HCT116 (cell line): ENCODE measurements around the gene ART3. TPM values are rescaled to one million over a fixed set of nuclear protein-coding genes. Genes with fewer than 3 reads are reported as not detected.

Source experiments
- ATAC-seq: fragments of 200-7000 bp; cut with Tn5 transposase; 2 replicates; pipeline ENCODE4 v1.9.1; 2020; ENCODE audit warnings: mild to moderate bottlenecking, moderate library complexity
- BruUV-seq: library from RNA; stranded (reverse); fragments of 400-500 nt; replicated peaks from 2 replicates; lab custom pipeline; 2021; lab: Mats Ljungman, UMichigan
- CTCF ChIA-PET: fragments of 300-600 bp; sonication (Branson Sonifier 250); formaldehyde crosslinking; loops from one replicate; lab custom pipeline; 2021; ENCODE audit warnings: antibody characterized with exemption; lab: Charles Lee
- POLR2A ChIA-PET: fragments of 300-600, 350-600 bp; sonication (Branson Sonifier 250); formaldehyde crosslinking; loops from one replicate; lab custom pipeline; 2021; ENCODE audit warnings: antibody characterized with exemption; lab: Charles Lee
- RAD21 ChIA-PET, 2 experiments: fragments of 300-600 bp; sonication (Branson Sonifier 250); formaldehyde crosslinking; loops; one replicate each; lab custom pipeline; 2023; ENCODE audit warnings: low total read pairs in 2 of 2; ENCODE audit not compliant: uncharacterized antibody in 2 of 2, unreplicated experiment in 2 of 2, low non-redundant PET in 1 of 2; lab: Charles Lee
- DNase-seq: peaks from one replicate; pipeline ENCODE4 v3.0.0-alpha.2; 2010; ENCODE audit warnings: low read depth, low spot score
- H2AFZ ChIP-seq: fragments of 200-600 bp; shearing (Covaris generic), sonication (generic); 2 replicates; pipeline ENCODE4 v1.6.1; 2017; ENCODE audit warnings: low read depth, mixed run types, mixed read lengths, antibody characterized with exemption, low read length; ENCODE audit not compliant: poor library complexity, severe bottlenecking
- H3K27ac ChIP-seq: 2 replicates; pipeline ENCODE4 v1.5.1; 2012; ENCODE audit warnings: low read depth, low read length
- H3K27me3 ChIP-seq: fragments of 200-600 bp; sonication (generic); 2 replicates; pipeline ENCODE4 v1.6.1; 2016; ENCODE audit warnings: mixed run types, low read length, mixed read lengths; ENCODE audit not compliant: insufficient read depth
- H3K36me3 ChIP-seq, 2 experiments: fragments of 200-500 bp in 1 of 2; fragments of 200-600 bp in 1 of 2; sonication (Bioruptor generic) in 1 of 2; sonication (generic) in 1 of 2; 2 replicates each; pipeline versions ENCODE4 v1.5.1 to v1.6.1; 2014 to 2016; ENCODE audit warnings: low read length in 2 of 2, inconsistent platforms in 1 of 2, mixed read lengths in 1 of 2, mixed run types in 1 of 2; ENCODE audit not compliant: insufficient read depth in 2 of 2, control insufficient read depth in 1 of 2
- H3K4me1 ChIP-seq, 2 experiments: fragments of 200-600 bp in 1 of 2; sonication (generic) in 1 of 2; 2 replicates each; pipeline versions ENCODE4 v1.5.1 to v1.6.1; 2012 to 2017; ENCODE audit warnings: low read length in 2 of 2, inconsistent platforms in 1 of 2, mild to moderate bottlenecking in 1 of 2, mixed read lengths in 1 of 2, mixed run types in 1 of 2, moderate library complexity in 1 of 2; ENCODE audit not compliant: insufficient read depth in 2 of 2, control insufficient read depth in 1 of 2
- H3K4me2 ChIP-seq: fragments of 200-600 bp; sonication (generic); 2 replicates; pipeline ENCODE4 v1.6.1; 2017; ENCODE audit warnings: mixed run types, low read length, mixed read lengths
- H3K4me3 ChIP-seq, 2 experiments: fragments of 200-600 bp in 1 of 2; sonication (generic) in 1 of 2; replicated peaks in 1 of 2; 2 replicates each; pipeline ENCODE4 v1.5.1; 2011 to 2016; ENCODE audit warnings: low read length in 2 of 2, control low read depth in 1 of 2, low read depth in 1 of 2, mild to moderate bottlenecking in 1 of 2, mixed read lengths in 1 of 2, mixed run types in 1 of 2
- H3K79me2 ChIP-seq: fragments of 200-600 bp; sonication (generic); 2 replicates; pipeline ENCODE4 v1.6.1; 2017; ENCODE audit warnings: mild to moderate bottlenecking, mixed run types, low read length, moderate library complexity, mixed read lengths; ENCODE audit not compliant: insufficient read depth
- H3K9ac ChIP-seq: fragments of 200-600 bp; sonication (generic); 2 replicates; pipeline ENCODE4 v1.6.1; 2016; ENCODE audit warnings: low read length, mixed read lengths
- H3K9me2 ChIP-seq: fragments of 200-600 bp; sonication (generic), shearing (Covaris generic); 2 replicates; pipeline ENCODE4 v1.6.1; 2017; ENCODE audit warnings: mixed run types, mild to moderate bottlenecking, moderate library complexity; ENCODE audit not compliant: insufficient read depth
- H3K9me3 ChIP-seq, 2 experiments: fragments of 200-500 bp in 1 of 2; fragments of 200-600 bp in 1 of 2; sonication (Bioruptor generic) in 1 of 2; sonication (generic) in 1 of 2; 2 replicates each; pipeline ENCODE4 v1.6.1; 2014 to 2017; ENCODE audit warnings: low read length in 2 of 2, mixed read lengths in 2 of 2, inconsistent platforms in 1 of 2, low read depth in 1 of 2, mild to moderate bottlenecking in 1 of 2, mixed run types in 1 of 2, moderate library complexity in 1 of 2; ENCODE audit not compliant: control insufficient read depth in 1 of 2, insufficient read depth in 1 of 2
- H4K20me1 ChIP-seq: fragments of 200-600 bp; sonication (generic), shearing (Covaris generic); 2 replicates; pipeline ENCODE4 v1.6.1; 2017; ENCODE audit warnings: mixed run types, mild to moderate bottlenecking, moderate library complexity; ENCODE audit not compliant: insufficient read depth
- CBX3 ChIP-seq: IDR thresholded peaks from 2 replicates; pipeline ENCODE4 v1.6.1; 2012; ENCODE audit warnings: low read depth
- ELF1 ChIP-seq: IDR thresholded peaks from 2 replicates; pipeline ENCODE4 v1.6.1; 2012; ENCODE audit warnings: low read depth, borderline replicate concordance
- JUND ChIP-seq: IDR thresholded peaks from 2 replicates; pipeline ENCODE4 v1.6.1; 2012
- intact Hi-C: fragments of 100-400 bp; cut with micrococcal nuclease; formaldehyde crosslinking; loops from 2 replicates; pipeline ENCODE4 v1.10.0; 2022
- total RNA-seq: library from RNA; stranded (reverse); gene quantifications from one replicate; pipeline ENCODE4 v1.2.1, GENCODE V29; 2021; ENCODE audit not compliant: unreplicated experiment
- TF ChIP-seq, protein P1 (sequence below): IDR thresholded peaks from 2 replicates; pipeline ENCODE4 v1.6.1; 2011; ENCODE audit warnings: mild to moderate bottlenecking, low read length, moderate library complexity; ENCODE audit not compliant: insufficient replicate concordance; ENCODE audit errors: extremely low read depth
- TF ChIP-seq, protein P2 (sequence below): IDR thresholded peaks from 2 replicates; pipeline ENCODE4 v1.6.1; 2012; ENCODE audit warnings: low read depth

ART3 gene
- total RNA-seq, 1 experiment from 2014 or later: not detected

DNA sequence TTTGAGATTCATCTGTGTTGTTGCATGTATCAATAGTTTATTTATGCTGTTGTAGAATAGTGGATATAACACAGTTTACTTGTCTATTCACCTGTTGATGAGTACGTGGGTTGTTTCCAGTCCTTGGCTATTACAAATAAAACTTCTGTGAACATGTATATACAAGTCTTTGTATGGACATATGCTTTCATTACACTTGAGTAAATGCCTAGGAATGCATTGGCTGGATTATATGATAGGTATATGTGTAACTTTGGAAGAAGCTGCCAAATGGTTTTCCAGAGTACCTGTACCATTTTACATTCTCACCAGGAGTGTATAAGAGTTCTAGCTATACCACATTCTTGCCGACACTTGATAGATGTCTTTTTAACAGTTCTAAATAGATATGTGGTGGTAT is 16.5 kb downstream of the ART3 start:
- TF ChIP-seq, protein P1, sequence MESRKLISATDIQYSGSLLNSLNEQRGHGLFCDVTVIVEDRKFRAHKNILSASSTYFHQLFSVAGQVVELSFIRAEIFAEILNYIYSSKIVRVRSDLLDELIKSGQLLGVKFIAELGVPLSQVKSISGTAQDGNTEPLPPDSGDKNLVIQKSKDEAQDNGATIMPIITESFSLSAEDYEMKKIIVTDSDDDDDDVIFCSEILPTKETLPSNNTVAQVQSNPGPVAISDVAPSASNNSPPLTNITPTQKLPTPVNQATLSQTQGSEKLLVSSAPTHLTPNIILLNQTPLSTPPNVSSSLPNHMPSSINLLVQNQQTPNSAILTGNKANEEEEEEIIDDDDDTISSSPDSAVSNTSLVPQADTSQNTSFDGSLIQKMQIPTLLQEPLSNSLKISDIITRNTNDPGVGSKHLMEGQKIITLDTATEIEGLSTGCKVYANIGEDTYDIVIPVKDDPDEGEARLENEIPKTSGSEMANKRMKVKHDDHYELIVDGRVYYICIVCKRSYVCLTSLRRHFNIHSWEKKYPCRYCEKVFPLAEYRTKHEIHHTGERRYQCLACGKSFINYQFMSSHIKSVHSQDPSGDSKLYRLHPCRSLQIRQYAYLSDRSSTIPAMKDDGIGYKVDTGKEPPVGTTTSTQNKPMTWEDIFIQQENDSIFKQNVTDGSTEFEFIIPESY: no peak
- TF ChIP-seq CBX3 (no peak), JUND (no peak)
- ChIA-PET CTCF (interaction anchor here (0.6 to 1.7 kb wide), 2 partner anchors 95 to 175 kb away, joined by 4 to 6 read pairs; no protein-coding TSS in a partner anchor), RAD21 (no interaction called here), POLR2A (interaction anchor here (0.6 kb wide), 1 partner anchor 18 kb away, joined by 3 read pairs; no protein-coding TSS in a partner anchor)
- DNase-seq: no peak
- no peaks in the 10 kb centered on the region for H4K20me1 ChIP-seq
- intact Hi-C loops: no loop called here
- no peak for ATAC-seq
- no peak overlapping the region for H3K27ac ChIP-seq
- no peaks in the 10 kb centered on the region for H3K27me3 ChIP-seq
- peaks cover 3 to 11% of the 10 kb centered on the region in 2 experiments; a peak in 3 of 4 replicates for H3K4me1 ChIP-seq
- no peaks in the 10 kb centered on the region for H3K9me2 ChIP-seq
- no peak overlapping the region for H2AFZ ChIP-seq
- H3K4me2 ChIP-seq: no peak overlapping the region
- H3K79me2 ChIP-seq: no peaks in the 10 kb centered on the region
- H3K9me3 ChIP-seq: no peaks in the 10 kb centered on the region
- H3K36me3 ChIP-seq: no peaks in the 10 kb centered on the region
- BruUV-seq: no TSS peak
- no peak overlapping the region for H3K4me3 ChIP-seq
- no peak overlapping the region for H3K9ac ChIP-seq

DNA sequence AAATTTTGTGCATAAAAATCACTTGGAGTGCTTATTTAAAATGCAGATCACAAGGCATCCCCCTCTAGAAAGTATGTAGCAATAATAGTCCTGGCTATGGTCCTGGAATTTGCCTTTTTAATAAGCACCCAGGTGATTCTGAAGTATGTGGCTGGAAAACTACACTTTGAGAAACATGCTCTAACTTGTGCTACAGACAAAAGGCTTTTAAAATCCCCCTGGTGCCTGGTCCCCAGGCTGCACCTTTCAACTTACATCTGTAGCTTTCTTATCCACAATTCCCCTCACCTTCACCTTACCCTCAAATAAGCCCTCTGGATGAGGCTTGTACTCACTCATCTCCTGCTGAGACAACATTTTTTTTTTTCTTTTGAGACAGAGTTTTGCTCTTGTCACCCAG is 21.1 kb downstream of the ART3 start:
- H3K27me3 ChIP-seq: no peaks in the 10 kb centered on the region
- no peaks in the 10 kb centered on the region for H3K36me3 ChIP-seq
- H3K4me3 ChIP-seq: no peak overlapping the region
- ChIA-PET RAD21 (no interaction called here), POLR2A (no interaction called here), CTCF (no interaction called here)
- H4K20me1 ChIP-seq: no peaks in the 10 kb centered on the region
- no peak overlapping the region for H3K9ac ChIP-seq
- no peaks in the 10 kb centered on the region for H3K4me1 ChIP-seq
- H3K4me2 ChIP-seq: no peak overlapping the region
- DNase-seq: no peak
- no TSS peak for BruUV-seq
- H3K9me2 ChIP-seq: no peaks in the 10 kb centered on the region
- no peak for ATAC-seq
- H3K9me3 ChIP-seq: no peaks in the 10 kb centered on the region
- H3K27ac ChIP-seq: no peak overlapping the region
- no peak for TF ChIP-seq ELF1
- TF ChIP-seq, protein P2, sequence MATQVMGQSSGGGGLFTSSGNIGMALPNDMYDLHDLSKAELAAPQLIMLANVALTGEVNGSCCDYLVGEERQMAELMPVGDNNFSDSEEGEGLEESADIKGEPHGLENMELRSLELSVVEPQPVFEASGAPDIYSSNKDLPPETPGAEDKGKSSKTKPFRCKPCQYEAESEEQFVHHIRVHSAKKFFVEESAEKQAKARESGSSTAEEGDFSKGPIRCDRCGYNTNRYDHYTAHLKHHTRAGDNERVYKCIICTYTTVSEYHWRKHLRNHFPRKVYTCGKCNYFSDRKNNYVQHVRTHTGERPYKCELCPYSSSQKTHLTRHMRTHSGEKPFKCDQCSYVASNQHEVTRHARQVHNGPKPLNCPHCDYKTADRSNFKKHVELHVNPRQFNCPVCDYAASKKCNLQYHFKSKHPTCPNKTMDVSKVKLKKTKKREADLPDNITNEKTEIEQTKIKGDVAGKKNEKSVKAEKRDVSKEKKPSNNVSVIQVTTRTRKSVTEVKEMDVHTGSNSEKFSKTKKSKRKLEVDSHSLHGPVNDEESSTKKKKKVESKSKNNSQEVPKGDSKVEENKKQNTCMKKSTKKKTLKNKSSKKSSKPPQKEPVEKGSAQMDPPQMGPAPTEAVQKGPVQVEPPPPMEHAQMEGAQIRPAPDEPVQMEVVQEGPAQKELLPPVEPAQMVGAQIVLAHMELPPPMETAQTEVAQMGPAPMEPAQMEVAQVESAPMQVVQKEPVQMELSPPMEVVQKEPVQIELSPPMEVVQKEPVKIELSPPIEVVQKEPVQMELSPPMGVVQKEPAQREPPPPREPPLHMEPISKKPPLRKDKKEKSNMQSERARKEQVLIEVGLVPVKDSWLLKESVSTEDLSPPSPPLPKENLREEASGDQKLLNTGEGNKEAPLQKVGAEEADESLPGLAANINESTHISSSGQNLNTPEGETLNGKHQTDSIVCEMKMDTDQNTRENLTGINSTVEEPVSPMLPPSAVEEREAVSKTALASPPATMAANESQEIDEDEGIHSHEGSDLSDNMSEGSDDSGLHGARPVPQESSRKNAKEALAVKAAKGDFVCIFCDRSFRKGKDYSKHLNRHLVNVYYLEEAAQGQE: no peak
- no peak overlapping the region for H2AFZ ChIP-seq
- intact Hi-C loops: no loop called here
- no peaks in the 10 kb centered on the region for H3K79me2 ChIP-seq
